Measurements from ENCODE around the gene MCRIP2.

The MCRIP2 gene

DNA sequence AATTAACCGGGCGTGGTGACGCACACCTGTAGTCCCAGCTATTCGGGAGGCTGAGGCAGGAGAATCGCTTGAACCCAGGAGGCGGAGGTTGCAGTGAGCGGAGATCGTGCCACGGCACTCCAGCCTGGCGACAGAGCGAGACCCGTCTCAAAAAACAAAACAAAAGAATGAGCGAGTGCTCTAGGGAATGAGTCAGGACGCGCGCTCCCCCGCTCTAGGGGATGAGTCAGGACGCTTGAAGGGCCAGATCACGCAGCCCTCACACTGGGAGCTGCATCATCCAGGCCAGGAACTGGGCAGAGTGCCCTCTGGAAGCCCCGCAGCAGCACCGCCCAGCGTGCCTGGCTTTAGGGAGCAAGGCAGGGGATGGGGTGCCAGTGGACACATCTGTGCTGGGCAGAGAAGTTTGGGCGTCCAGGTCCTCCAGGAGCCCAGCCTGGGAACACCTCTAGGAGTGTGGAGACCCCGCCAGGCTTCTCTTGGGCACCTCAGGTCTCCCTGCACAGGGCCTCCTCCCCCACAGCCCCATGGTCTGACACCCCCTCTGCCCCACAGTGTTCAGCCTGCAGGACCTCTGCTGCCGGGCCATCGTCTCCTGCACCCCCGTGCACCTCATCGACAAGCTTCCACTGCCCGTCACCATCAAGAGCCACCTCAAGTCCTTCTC is 14.7 kb upstream of the MCRIP2 start:
- Histone ChIP-seq H3K9me3 (ENCODE audit: low read length) (no peaks in the 10 kb centered on the region), H3K9ac (ENCODE audit: low read length) (no peak overlapping the region), H3K4me1 (ENCODE audit: insufficient read depth, low read length, severe bottlenecking) (peaks cover 1% of the 10 kb centered on the region), H3K27ac (ENCODE audit: low read depth, low read length, poor library complexity, severe bottlenecking) (no peak overlapping the region), H3F3A (ENCODE audit: insufficient read depth, low read length) (no peaks in the 10 kb centered on the region), H2AFZ (ENCODE audit: low read length) (no peak overlapping the region), H3K4me3 (ENCODE audit: low read depth, low read length, poor library complexity, severe bottlenecking) (no peak overlapping the region), H3K79me2 (ENCODE audit: insufficient read depth, low read length) (no peaks in the 10 kb centered on the region), H4K20me1 (ENCODE audit: insufficient read depth, low read length) (no peaks in the 10 kb centered on the region), H3K36me3 (ENCODE audit: insufficient read depth, low read length) (no peaks in the 10 kb centered on the region), H3K27me3 (ENCODE audit: insufficient read depth, low read length) (no peaks in the 10 kb centered on the region; the same call in 1 of the 2 replicates), H3K9me2 (ENCODE audit: low read depth, low read length) (no peaks in the 10 kb centered on the region), H3K4me2 (ENCODE audit: low read length) (no peak overlapping the region)
- TF ChIP-seq, protein P1, sequence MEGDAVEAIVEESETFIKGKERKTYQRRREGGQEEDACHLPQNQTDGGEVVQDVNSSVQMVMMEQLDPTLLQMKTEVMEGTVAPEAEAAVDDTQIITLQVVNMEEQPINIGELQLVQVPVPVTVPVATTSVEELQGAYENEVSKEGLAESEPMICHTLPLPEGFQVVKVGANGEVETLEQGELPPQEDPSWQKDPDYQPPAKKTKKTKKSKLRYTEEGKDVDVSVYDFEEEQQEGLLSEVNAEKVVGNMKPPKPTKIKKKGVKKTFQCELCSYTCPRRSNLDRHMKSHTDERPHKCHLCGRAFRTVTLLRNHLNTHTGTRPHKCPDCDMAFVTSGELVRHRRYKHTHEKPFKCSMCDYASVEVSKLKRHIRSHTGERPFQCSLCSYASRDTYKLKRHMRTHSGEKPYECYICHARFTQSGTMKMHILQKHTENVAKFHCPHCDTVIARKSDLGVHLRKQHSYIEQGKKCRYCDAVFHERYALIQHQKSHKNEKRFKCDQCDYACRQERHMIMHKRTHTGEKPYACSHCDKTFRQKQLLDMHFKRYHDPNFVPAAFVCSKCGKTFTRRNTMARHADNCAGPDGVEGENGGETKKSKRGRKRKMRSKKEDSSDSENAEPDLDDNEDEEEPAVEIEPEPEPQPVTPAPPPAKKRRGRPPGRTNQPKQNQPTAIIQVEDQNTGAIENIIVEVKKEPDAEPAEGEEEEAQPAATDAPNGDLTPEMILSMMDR (IDR thresholded peaks at IDR 0.05; ENCODE audit: low read length) = no peak
- no peak for TF ChIP-seq EZH2 (IDR thresholded peaks at IDR 0.05; ENCODE audit: borderline replicate concordance, low read length)

DNA sequence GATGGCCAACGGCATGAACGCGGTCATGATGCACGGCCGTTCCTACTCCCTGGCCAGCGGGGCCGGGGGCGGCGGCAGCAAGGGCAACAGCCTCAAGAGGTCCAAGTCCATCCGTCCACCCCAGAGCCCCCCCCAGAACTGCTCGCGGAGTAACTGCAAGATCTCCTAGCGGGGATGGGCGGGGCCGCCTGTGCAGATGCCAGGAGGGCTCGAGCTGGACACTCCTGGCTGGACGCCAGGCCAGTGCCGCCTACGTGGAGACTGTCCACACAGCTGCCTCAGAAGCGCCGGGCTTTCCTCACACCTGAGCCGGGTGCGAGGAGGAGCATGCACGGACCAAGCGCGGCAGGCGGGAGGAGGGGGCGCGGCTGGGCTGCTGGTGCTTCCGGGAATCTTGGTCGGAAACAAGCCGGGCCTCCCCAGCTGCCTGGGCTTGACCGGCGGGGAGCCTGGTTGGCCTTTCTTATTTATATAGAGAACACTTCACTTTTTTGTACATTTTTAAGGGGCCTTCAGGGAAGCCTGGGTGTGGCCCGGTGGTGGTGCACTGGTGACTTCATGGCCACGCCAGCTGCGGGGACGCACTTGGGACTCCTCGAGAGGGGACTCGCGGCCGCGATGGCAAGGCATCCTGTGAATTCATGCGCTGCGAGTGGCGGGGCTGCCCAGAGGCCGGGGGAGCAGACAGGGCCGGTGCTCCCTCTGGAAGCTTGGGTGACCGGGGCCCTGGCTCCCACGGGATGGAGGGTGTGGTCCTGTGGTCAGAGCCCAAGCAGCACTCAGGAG is 14.0 kb upstream of the MCRIP2 start:
- Histone ChIP-seq H2AFZ (ENCODE audit: low read length) (no peak overlapping the region), H3K27ac (ENCODE audit: low read depth, low read length, poor library complexity, severe bottlenecking) (no peak overlapping the region), H4K20me1 (ENCODE audit: insufficient read depth, low read length) (no peaks in the 10 kb centered on the region), H3K4me2 (ENCODE audit: low read length) (no peak overlapping the region), H3K36me3 (ENCODE audit: insufficient read depth, low read length) (no peaks in the 10 kb centered on the region), H3F3A (ENCODE audit: insufficient read depth, low read length) (no peaks in the 10 kb centered on the region), H3K9me3 (ENCODE audit: low read length) (no peaks in the 10 kb centered on the region), H3K79me2 (ENCODE audit: insufficient read depth, low read length) (no peaks in the 10 kb centered on the region), H3K9me2 (ENCODE audit: low read depth, low read length) (no peaks in the 10 kb centered on the region), H3K4me1 (ENCODE audit: insufficient read depth, low read length, severe bottlenecking) (no peaks in the 10 kb centered on the region), H3K4me3 (ENCODE audit: low read depth, low read length, poor library complexity, severe bottlenecking) (no peak overlapping the region), H3K9ac (ENCODE audit: low read length) (no peak overlapping the region), H3K27me3 (ENCODE audit: insufficient read depth, low read length) (no peaks in the 10 kb centered on the region; the same call in 1 of the 2 replicates)
- TF ChIP-seq EZH2 (IDR thresholded peaks at IDR 0.05; ENCODE audit: borderline replicate concordance, low read length) = no peak
- TF ChIP-seq, protein P1 (IDR thresholded peaks at IDR 0.05; ENCODE audit: low read length) = no peak

DNA sequence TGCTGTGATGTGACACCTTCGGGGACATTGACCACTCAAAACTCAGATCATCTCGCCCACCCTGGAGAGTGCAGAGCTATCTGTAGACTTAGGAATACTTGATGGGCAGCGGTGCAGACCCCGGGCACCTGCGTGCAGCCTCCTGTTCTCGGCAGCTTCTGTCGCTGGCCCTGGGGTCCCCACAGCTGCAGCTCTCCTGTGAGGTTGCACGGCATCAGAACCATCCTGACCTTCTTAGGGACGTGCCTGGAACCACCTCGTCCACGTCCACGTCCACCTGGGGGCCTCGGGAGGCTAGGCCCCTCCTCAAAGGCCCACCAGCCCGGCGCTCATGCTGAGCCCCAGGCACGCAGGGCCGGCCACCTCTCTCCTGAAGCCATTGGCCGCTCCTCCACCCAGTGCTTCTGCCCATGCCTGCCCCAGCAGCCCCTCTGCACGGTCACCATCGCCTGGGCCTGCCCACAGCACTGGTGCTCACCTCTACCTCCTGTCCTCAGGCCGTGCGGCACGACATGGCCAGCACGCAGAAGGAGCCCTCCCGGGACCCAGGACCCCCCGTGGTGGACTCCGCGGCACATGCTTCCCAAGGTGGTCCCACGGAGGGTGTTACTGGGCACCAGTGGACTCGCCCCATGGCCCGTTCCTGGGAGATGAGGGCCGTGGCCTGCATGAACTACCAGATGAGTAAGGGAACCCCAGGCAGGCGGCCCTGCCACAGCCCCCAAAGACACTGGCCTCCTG is 13.1 kb upstream of the MCRIP2 start:
- Histone ChIP-seq H3K79me2 (ENCODE audit: insufficient read depth, low read length) (no peaks in the 10 kb centered on the region), H3F3A (ENCODE audit: insufficient read depth, low read length) (no peaks in the 10 kb centered on the region), H3K9me3 (ENCODE audit: low read length) (no peaks in the 10 kb centered on the region), H2AFZ (ENCODE audit: low read length) (no peak overlapping the region), H3K9ac (ENCODE audit: low read length) (no peak overlapping the region), H3K27me3 (ENCODE audit: insufficient read depth, low read length) (no peaks in the 10 kb centered on the region; the same call in 1 of the 2 replicates), H3K9me2 (ENCODE audit: low read depth, low read length) (no peaks in the 10 kb centered on the region), H3K27ac (ENCODE audit: low read depth, low read length, poor library complexity, severe bottlenecking) (no peak overlapping the region), H3K36me3 (ENCODE audit: insufficient read depth, low read length) (no peaks in the 10 kb centered on the region), H3K4me3 (ENCODE audit: low read depth, low read length, poor library complexity, severe bottlenecking) (no peak overlapping the region), H3K4me1 (ENCODE audit: insufficient read depth, low read length, severe bottlenecking) (no peaks in the 10 kb centered on the region), H3K4me2 (ENCODE audit: low read length) (no peak overlapping the region), H4K20me1 (ENCODE audit: insufficient read depth, low read length) (no peaks in the 10 kb centered on the region)
- TF ChIP-seq, protein P1 (IDR thresholded peaks at IDR 0.05; ENCODE audit: low read length) = no peak
- TF ChIP-seq EZH2 (IDR thresholded peaks at IDR 0.05; ENCODE audit: borderline replicate concordance, low read length) = no peak
